Measurements from ENCODE around the gene MCF2L2. TPM values are rescaled to one million over a fixed set of nuclear protein-coding genes. Genes with fewer than 3 reads are reported as not detected.

The MCF2L2 gene
- total RNA-seq, 1 donor from 2014 or later: 18.1 TPM

GRCh38 chr3:183131735-183132134 is 296.7 kb downstream of the MCF2L2 start:
- no peak for TF ChIP-seq CTCF (IDR thresholded peaks at IDR 0.05; ENCODE audit: partially characterized antibody, unreplicated experiment)
- H3K9me3 Mint-ChIP-seq (ENCODE audit: unreplicated experiment): peaks cover 1% of the 10 kb centered on the region
- H3K27me3 Mint-ChIP-seq (ENCODE audit: unreplicated experiment): peaks cover 1% of the 10 kb centered on the region
- H3K27ac Mint-ChIP-seq (ENCODE audit: unreplicated experiment): no peak overlapping the region
- no peak for DNase-seq
- H3K4me3 Mint-ChIP-seq (ENCODE audit: unreplicated experiment): no peak overlapping the region
- peaks cover 11% of the 10 kb centered on the region for H3K36me3 Mint-ChIP-seq (ENCODE audit: unreplicated experiment)
- H3K4me1 Mint-ChIP-seq (ENCODE audit: low read depth, unreplicated experiment): no peaks in the 10 kb centered on the region

- Mint-ChIP-seq H3K4me3 (ENCODE audit: unreplicated experiment) (no peak overlapping the region), H3K4me1 (ENCODE audit: low read depth, unreplicated experiment) (no peaks in the 10 kb centered on the region), H3K27me3 (ENCODE audit: unreplicated experiment) (peaks cover 1% of the 10 kb centered on the region), H3K27ac (ENCODE audit: unreplicated experiment) (no peak overlapping the region), H3K9me3 (ENCODE audit: unreplicated experiment) (peaks cover 1% of the 10 kb centered on the region), H3K36me3 (ENCODE audit: unreplicated experiment) (peaks cover 11% of the 10 kb centered on the region)
- DNase-seq: no peak
- TF ChIP-seq CTCF (IDR thresholded peaks at IDR 0.05; ENCODE audit: partially characterized antibody, unreplicated experiment): no peak
Measured at GRCh38 chr3:183131186-183131725, 297.2 kb downstream of the MCF2L2 start.

GRCh38 chr3:183129243-183129642 is 299.2 kb downstream of the MCF2L2 start:
- no peak for TF ChIP-seq CTCF (IDR thresholded peaks at IDR 0.05; ENCODE audit: partially characterized antibody, unreplicated experiment)
- Mint-ChIP-seq H3K27ac (ENCODE audit: unreplicated experiment) (no peak overlapping the region), H3K4me1 (ENCODE audit: low read depth, unreplicated experiment) (no peaks in the 10 kb centered on the region), H3K36me3 (ENCODE audit: unreplicated experiment) (peaks cover 11% of the 10 kb centered on the region), H3K27me3 (ENCODE audit: unreplicated experiment) (no peaks in the 10 kb centered on the region), H3K9me3 (ENCODE audit: unreplicated experiment) (peaks cover 1% of the 10 kb centered on the region), H3K4me3 (ENCODE audit: unreplicated experiment) (no peak overlapping the region)
- no peak for DNase-seq

- H3K27me3 Mint-ChIP-seq (ENCODE audit: unreplicated experiment): no peaks in the 10 kb centered on the region
- no peak overlapping the region for H3K4me3 Mint-ChIP-seq (ENCODE audit: unreplicated experiment)
- TF ChIP-seq CTCF (IDR thresholded peaks at IDR 0.05; ENCODE audit: partially characterized antibody, unreplicated experiment): no peak
- no peak for DNase-seq
- H3K27ac Mint-ChIP-seq (ENCODE audit: unreplicated experiment): no peak overlapping the region
- H3K4me1 Mint-ChIP-seq (ENCODE audit: low read depth, unreplicated experiment): no peaks in the 10 kb centered on the region
- H3K9me3 Mint-ChIP-seq (ENCODE audit: unreplicated experiment): peaks cover 1% of the 10 kb centered on the region
- peaks cover 11% of the 10 kb centered on the region for H3K36me3 Mint-ChIP-seq (ENCODE audit: unreplicated experiment)
Measured at GRCh38 chr3:183128709-183129108, 299.7 kb downstream of the MCF2L2 start.

Other genes with a start within 250 kb of the MCF2L2 start
- gene B3GNT5, start 175.4 kb downstream of the MCF2L2 start, total RNA-seq (ENCODE audit: unreplicated experiment): 2.9 TPM
- not detected for gene KLHL6, start 127.1 kb upstream of the MCF2L2 start, total RNA-seq (ENCODE audit: unreplicated experiment)
- gene KLHL24, start 207.0 kb upstream of the MCF2L2 start, total RNA-seq (ENCODE audit: unreplicated experiment): 152 TPM